Hematopoietic multipotent progenitor cell treated with erythropoietin and hydrocortisone succinate and interleukin-3 and kit ligand, for 8 days (in vitro differentiated cells): ENCODE measurements around the gene PLCXD3.
"Not testable (repeated sequence)": the region's sequence is repeated elsewhere in the genome, so short reads cannot be mapped to it uniquely, and the experiment has no call there.

ENCODE experiments used
- DNase-seq: peaks from one replicate; pipeline ENCODE4 v3.0.0-alpha.2; 2015

Gene PLCXD3

GRCh38 chr5:41338136-41338675, 172.2 kb downstream of the PLCXD3 start:
- no peak for DNase-seq

GRCh38 chr5:41337724-41338123, 172.7 kb downstream of the PLCXD3 start:
- DNase-seq, result no peak

- DNase-seq, result no peak
These were observed 173.2 kb downstream of the PLCXD3 start for GRCh38 chr5:41337216-41337615.

GRCh38 chr5:41336471-41336870, 173.9 kb downstream of the PLCXD3 start:
- DNase-seq, result no peak

GRCh38 chr5:41335596-41336181, 174.7 kb downstream of the PLCXD3 start:
- DNase-seq, result no peak

- no peak for DNase-seq
These were observed 175.6 kb downstream of the PLCXD3 start for GRCh38 chr5:41334758-41335157.

GRCh38 chr5:41334221-41334620, 176.2 kb downstream of the PLCXD3 start:
- no peak for DNase-seq

GRCh38 chr5:41325074-41325473, 185.3 kb downstream of the PLCXD3 start:
- no peak for DNase-seq

- not testable (repeated sequence) for DNase-seq
These were observed 187.6 kb downstream of the PLCXD3 start for GRCh38 chr5:41322826-41323225.

- no peak for DNase-seq
These were observed 197.8 kb downstream of the PLCXD3 start for GRCh38 chr5:41312478-41313060.

- DNase-seq, result no peak
These were observed 198.3 kb downstream of the PLCXD3 start for GRCh38 chr5:41312066-41312465.

- no peak for DNase-seq
These were observed 201.1 kb downstream of the PLCXD3 start for GRCh38 chr5:41309275-41309674.

GRCh38 chr5:41306005-41306404, 204.4 kb downstream of the PLCXD3 start:
- DNase-seq, result no peak

- no peak for DNase-seq
These were observed 205.3 kb downstream of the PLCXD3 start for GRCh38 chr5:41305056-41305455.

GRCh38 chr5:41296066-41296465, 214.3 kb downstream of the PLCXD3 start:
- DNase-seq, result no peak

GRCh38 chr5:41291323-41291722, 219.1 kb downstream of the PLCXD3 start:
- no peak for DNase-seq

GRCh38 chr5:41290810-41291209, 219.6 kb downstream of the PLCXD3 start:
- no peak for DNase-seq

GRCh38 chr5:41289970-41290464, 220.4 kb downstream of the PLCXD3 start:
- no peak for DNase-seq

GRCh38 chr5:41286696-41287095, 223.7 kb downstream of the PLCXD3 start:
- no peak for DNase-seq

GRCh38 chr5:41286165-41286564, 224.2 kb downstream of the PLCXD3 start:
- DNase-seq, result no peak

GRCh38 chr5:41284938-41285337, 225.5 kb downstream of the PLCXD3 start:
- DNase-seq, result no peak

- no peak for DNase-seq
These were observed 229.1 kb downstream of the PLCXD3 start for GRCh38 chr5:41281215-41281810.

GRCh38 chr5:41279040-41279439, 231.4 kb downstream of the PLCXD3 start:
- no peak for DNase-seq
